ENCODE results near the gene SUCLG2. TPM values are rescaled to one million over a fixed set of nuclear protein-coding genes. Genes with fewer than 3 reads are reported as not detected.
"Not testable (repeated sequence)": the region's sequence is repeated elsewhere in the genome, so short reads cannot be mapped to it uniquely, and the experiment has no call there.

SUCLG2 gene
- total and polyA plus RNA-seq, 12 donors = 28.3 to 122 (median 97.4) TPM

DNA sequence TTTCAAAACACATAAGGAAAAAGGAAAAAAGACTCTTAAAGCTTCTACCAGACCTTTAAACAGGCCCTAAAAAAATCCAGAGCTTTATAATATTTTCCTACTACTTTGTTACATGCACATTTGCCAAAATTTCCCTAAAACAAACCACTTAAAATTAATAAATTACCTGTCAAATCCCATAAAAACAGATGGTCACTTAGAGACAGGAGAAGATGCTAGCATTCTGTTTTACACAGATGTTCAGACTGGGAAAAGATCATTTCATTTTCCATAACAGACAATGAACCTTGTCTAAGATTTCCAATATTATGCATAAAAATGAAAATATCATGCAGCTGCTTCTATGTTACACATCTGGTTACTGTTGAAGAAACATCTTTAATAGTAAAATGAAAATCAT is 66.6 kb downstream of the SUCLG2 start:
- TF ChIP-seq, protein P1, sequence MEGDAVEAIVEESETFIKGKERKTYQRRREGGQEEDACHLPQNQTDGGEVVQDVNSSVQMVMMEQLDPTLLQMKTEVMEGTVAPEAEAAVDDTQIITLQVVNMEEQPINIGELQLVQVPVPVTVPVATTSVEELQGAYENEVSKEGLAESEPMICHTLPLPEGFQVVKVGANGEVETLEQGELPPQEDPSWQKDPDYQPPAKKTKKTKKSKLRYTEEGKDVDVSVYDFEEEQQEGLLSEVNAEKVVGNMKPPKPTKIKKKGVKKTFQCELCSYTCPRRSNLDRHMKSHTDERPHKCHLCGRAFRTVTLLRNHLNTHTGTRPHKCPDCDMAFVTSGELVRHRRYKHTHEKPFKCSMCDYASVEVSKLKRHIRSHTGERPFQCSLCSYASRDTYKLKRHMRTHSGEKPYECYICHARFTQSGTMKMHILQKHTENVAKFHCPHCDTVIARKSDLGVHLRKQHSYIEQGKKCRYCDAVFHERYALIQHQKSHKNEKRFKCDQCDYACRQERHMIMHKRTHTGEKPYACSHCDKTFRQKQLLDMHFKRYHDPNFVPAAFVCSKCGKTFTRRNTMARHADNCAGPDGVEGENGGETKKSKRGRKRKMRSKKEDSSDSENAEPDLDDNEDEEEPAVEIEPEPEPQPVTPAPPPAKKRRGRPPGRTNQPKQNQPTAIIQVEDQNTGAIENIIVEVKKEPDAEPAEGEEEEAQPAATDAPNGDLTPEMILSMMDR (IDR thresholded peaks at IDR 0.05) = no peak
- ATAC-seq (no peak), DNase-seq (no peak)
- no peak overlapping the region for H3K4me3 ChIP-seq
- H3K27me3 ChIP-seq = no peaks in the 10 kb centered on the region
- intact Hi-C loops (cut with DNase I) = no loop called here
- no peaks in the 10 kb centered on the region for H3K9me3 ChIP-seq
- peaks cover 0 to 12% (median 4%) of the 10 kb centered on the region in 9 donors for H3K4me1 ChIP-seq
- H3K36me3 ChIP-seq = peaks cover 0 to 13% (median 0%) of the 10 kb centered on the region in 9 donors
- no peak overlapping the region for H3K27ac ChIP-seq

DNA sequence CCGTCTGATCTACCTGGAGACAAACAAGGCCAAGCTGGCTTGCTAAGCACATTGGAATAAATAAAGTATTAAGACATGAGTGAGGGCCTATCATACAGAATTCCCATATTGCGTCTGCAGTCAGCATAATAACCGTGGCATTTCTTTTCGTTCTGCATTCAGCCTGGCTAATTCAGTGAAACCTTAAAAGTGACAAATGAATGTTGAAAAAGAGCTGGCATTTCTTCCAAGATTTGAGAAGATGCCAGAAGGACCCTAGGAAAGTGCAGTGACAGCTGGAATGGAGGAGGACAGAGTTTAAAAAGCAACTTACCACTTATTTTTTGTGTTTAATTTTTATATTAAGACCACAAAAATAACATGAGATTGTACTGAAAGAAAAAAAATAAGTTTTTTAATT is 67.1 kb downstream of the SUCLG2 start:
- DNase-seq (no peak), ATAC-seq (no peak)
- Histone ChIP-seq H3K9me3 (no peaks in the 10 kb centered on the region), H3K4me1 (peaks cover 0 to 12% (median 4%) of the 10 kb centered on the region in 9 donors), H3K36me3 (peaks cover 0 to 13% (median 0%) of the 10 kb centered on the region in 9 donors), H3K4me3 (no peak overlapping the region), H3K27me3 (no peaks in the 10 kb centered on the region), H3K27ac (no peak overlapping the region)
- whole genome bisulfite sequencing, 2 donors = 94 to 96% methylated on average over 4 of the region's 4 CpGs
- intact Hi-C loops (cut with DNase I) = no loop called here
- TF ChIP-seq, protein P1 (IDR thresholded peaks at IDR 0.05) = no peak

DNA sequence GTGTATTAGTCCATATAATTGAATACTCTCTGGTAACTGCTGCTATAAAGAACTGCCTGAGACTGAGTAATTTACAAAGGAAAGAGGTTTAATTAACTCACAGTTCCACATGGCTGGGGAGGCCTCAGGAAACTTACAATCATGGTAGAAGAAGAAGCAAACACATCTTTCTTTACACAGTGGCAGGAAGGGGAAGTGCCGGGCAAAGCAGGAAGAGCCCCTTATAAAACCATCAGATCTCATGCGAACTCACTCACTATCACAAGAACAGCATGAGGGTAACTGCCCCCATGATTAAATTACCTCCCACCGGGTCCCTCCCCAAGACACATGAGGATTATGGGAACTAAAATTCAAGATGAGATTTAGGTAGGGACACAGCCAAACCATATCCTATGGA is 69.8 kb downstream of the SUCLG2 start:
- intact Hi-C loops (cut with DNase I); H3K9me3 ChIP-seq; ATAC-seq; DNase-seq; H3K27me3 ChIP-seq; H3K36me3 ChIP-seq; H3K4me3 ChIP-seq; H3K27ac ChIP-seq: not testable (repeated sequence)
- H3K4me1 ChIP-seq = peaks cover 0 to 12% (median 4%) of the 10 kb centered on the region in 9 donors
- WGBS, 2 donors = 89 to 90% methylated on average over 3 of the region's 3 CpGs

DNA sequence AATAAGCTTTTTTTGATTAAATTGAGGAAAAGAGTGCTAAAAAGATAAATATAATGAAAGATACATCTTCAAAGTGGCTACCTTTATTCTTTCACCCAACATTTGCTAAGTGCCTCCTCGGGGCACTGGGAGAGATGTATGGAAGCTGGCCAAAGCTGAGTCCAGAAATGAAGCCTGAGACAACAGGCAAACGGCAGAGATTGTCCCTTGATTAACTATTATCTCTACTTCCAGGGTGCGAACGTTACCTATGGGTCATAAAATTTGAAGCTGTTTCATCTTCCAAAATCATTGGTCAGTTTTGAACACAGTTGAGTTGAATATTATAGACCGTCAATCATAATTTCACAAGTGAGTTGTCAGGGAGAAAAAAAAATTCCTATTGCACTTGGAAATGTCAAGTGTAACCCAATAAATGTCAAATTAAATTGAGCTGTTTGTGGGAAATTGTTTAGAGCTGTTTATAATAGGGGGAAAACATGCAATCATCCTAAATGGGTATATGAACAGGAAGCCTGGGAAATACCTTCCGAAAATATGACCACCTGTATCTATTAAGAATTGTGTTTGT is 73.9 kb downstream of the SUCLG2 start:
- TF ChIP-seq, protein P1 (IDR thresholded peaks at IDR 0.05) = no peak
- DNase-seq (no peak), ATAC-seq (no peak)
- 82 to 87% methylated on average over 6 of the region's 6 CpGs for WGBS, 2 donors
- no peak overlapping the region for H3K27ac ChIP-seq
- H3K27me3 ChIP-seq = no peaks in the 10 kb centered on the region
- no peak overlapping the region for H3K4me3 ChIP-seq
- peaks cover 0 to 7% (median 0%) of the 10 kb centered on the region in 9 donors for H3K4me1 ChIP-seq
- H3K36me3 ChIP-seq = peaks cover 0 to 6% (median 0%) of the 10 kb centered on the region in 9 donors
- no peaks in the 10 kb centered on the region for H3K9me3 ChIP-seq
- intact Hi-C loops (cut with DNase I) = no loop called here

DNA sequence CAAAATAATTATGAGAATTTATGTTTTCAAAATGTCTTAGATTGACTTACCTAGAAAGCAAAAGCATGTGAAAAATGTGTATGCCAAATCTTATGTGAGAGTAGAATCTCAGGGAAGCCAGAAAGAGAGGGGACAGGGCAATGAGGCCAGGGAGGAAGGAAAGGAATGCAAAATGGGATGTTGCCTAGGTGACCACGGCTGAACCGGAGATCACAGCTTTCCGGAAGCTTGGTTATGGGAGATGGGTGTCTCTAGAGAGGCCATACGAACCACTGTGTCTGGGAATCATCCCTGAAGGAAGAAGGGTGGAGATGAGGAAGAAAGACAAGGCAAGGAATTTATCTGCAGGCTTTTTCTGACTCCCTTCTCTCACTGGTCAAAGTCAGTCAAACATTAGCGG is 76.0 kb downstream of the SUCLG2 start:
- intact Hi-C loops (cut with DNase I) = no loop called here
- peaks cover 0 to 9% (median 0%) of the 10 kb centered on the region in 11 donors for H3K9me3 ChIP-seq
- no peak overlapping the region for H3K4me3 ChIP-seq
- ATAC-seq = no peak
- no peak for DNase-seq
- H3K27ac ChIP-seq = no peak overlapping the region
- H3K27me3 ChIP-seq = no peaks in the 10 kb centered on the region
- TF ChIP-seq, protein P1 (IDR thresholded peaks at IDR 0.05) = no peak
- WGBS, 2 donors = 51 to 53% methylated on average over 5 of the region's 5 CpGs
- peaks cover 0 to 6% (median 0%) of the 10 kb centered on the region in 9 donors for H3K36me3 ChIP-seq
- H3K4me1 ChIP-seq = peaks cover 0 to 7% (median 0%) of the 10 kb centered on the region in 9 donors
